GM10266 (cell line): ENCODE results near the gene ZMYND8.

Source experiments
- DNase-seq: peaks from one replicate; pipeline ENCODE4 v3.0.0; 2012; ENCODE audit errors: extremely low spot score
- TF ChIP-seq, protein P1 (sequence below): IDR thresholded peaks from 2 replicates; pipeline ENCODE4 v1.5.1; 2012; ENCODE audit warnings: mild to moderate bottlenecking, low read depth; ENCODE audit not compliant: control insufficient read depth, insufficient read depth; ENCODE audit errors: missing control alignments

Gene ZMYND8

DNA sequence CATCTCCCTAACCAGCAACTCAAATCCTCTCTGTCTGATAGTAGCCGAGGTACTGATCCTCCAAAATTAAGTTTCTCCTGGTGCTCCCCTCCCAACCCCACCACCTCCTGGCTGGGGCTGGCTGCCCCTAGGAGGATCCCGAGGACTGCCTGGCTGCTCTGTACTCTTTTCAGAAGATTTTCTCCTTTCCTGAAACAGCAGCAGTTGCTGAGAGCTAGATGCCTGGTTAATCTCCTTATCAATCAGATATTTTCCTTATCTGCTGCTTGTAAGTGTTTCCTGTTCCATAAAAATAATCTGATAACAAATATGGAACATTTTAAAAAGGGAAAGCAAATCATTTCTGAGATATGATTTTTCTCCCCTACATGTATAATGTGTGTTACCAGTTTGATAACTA is 52.8 kb downstream of the ZMYND8 start:
- TF ChIP-seq, protein P1, sequence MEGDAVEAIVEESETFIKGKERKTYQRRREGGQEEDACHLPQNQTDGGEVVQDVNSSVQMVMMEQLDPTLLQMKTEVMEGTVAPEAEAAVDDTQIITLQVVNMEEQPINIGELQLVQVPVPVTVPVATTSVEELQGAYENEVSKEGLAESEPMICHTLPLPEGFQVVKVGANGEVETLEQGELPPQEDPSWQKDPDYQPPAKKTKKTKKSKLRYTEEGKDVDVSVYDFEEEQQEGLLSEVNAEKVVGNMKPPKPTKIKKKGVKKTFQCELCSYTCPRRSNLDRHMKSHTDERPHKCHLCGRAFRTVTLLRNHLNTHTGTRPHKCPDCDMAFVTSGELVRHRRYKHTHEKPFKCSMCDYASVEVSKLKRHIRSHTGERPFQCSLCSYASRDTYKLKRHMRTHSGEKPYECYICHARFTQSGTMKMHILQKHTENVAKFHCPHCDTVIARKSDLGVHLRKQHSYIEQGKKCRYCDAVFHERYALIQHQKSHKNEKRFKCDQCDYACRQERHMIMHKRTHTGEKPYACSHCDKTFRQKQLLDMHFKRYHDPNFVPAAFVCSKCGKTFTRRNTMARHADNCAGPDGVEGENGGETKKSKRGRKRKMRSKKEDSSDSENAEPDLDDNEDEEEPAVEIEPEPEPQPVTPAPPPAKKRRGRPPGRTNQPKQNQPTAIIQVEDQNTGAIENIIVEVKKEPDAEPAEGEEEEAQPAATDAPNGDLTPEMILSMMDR, result no peak

DNA sequence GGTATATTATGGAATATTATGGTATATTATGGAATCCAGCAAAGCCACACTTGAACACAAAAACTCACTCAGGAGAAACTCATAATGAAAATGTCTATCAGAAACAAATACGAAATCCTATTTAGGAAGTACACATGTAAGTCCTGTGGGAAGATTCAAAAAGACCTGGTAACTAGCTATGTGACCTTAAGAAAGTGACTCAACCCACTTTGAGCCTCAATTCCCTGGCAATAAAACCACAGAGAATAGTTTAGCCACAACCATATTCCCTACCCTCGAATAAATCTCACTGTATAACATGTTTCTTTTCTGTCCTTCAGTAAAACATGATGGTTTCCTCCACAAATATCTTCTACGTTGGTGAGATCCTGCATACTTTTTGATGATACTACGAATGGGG is 56.4 kb downstream of the ZMYND8 start:
- no peak for DNase-seq
- TF ChIP-seq, protein P1, result no peak

More for the DNA sequence above, 52.8 kb downstream of the ZMYND8 start:
- no peak for DNase-seq

DNA sequence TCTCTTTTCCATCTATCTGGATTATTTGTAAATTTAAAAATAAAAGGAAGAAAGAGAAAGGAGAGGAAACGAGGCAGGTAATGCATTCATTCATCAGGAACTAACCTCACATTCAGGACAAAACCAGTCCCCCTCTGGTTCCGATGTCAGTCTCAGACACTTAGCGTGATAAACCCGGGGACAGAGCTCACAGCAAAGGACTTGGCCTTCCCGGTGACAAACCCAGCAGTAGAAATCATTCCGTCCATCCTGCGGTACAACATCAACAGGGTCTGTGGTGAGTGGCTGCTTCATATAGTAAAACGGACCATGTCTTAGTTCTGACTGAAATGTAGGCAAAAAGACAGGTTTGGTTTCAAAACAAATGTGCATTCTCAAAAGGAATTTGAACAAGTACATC is 57.9 kb downstream of the ZMYND8 start:
- no peak for DNase-seq
- TF ChIP-seq, protein P1, result no peak

DNA sequence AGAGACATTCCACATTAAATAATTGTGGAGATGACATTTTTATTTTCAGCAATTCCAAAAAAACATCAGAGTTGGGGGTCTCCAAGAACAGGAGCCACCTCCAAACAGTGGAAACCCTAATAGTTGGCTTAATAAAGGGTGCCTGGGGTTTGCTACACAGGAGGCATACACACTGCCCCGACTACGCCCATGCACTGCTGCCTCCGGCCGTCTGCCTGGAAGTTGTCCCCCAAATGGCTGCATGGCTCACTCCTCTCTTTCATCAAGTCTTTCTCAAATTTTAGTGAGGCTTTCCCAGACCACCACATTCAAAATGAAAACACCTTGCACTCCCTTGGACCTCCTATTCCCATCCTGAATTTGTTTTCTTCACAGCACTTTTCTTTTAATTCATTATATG is 58.8 kb downstream of the ZMYND8 start:
- DNase-seq, result no peak
- TF ChIP-seq, protein P1, result no peak

DNA sequence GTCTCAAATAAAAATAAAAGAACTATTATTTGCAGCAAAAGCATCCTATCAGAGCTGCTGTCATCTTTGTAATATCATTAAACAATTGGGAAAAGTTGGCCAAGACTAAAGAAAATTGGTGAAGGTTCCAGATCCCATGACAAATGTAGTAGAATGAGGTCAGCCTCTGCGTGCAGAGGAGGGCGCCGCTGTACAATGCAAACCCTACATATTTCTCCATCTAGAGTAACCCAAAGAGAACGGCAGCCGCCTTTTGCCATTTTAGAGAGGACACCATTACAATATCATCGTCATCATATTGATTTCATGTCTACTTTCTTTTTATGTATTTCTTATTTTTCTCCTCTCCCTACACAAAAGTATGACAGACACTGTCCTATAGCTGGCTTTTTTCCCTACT is 59.5 kb downstream of the ZMYND8 start:
- DNase-seq, result no peak
- TF ChIP-seq, protein P1, result no peak

DNA sequence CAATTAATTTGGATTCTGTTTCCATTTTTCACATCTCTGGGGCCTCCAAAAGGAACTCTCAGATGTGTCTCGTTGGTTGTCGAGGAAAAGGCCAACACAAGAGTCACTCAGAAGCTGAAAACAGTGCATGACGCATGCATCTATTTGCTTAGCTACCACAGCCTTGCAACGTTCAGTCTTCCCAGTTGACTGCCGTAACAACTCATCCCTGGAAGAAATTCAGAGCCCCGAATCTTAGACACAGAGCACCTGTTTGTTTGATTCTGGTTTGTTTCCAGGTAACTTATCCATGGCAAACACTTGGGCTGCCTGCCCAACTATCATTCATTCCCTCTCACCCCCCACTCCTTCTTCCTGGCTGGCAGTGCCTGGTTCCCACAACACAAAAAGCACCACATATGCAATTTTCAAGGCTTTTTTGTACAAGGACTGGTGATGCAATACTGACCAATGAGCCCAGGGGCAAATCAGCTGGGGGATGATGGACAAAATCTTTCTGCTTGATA is 60.5 kb downstream of the ZMYND8 start:
- TF ChIP-seq, protein P1, result no peak
- no peak for DNase-seq

DNA sequence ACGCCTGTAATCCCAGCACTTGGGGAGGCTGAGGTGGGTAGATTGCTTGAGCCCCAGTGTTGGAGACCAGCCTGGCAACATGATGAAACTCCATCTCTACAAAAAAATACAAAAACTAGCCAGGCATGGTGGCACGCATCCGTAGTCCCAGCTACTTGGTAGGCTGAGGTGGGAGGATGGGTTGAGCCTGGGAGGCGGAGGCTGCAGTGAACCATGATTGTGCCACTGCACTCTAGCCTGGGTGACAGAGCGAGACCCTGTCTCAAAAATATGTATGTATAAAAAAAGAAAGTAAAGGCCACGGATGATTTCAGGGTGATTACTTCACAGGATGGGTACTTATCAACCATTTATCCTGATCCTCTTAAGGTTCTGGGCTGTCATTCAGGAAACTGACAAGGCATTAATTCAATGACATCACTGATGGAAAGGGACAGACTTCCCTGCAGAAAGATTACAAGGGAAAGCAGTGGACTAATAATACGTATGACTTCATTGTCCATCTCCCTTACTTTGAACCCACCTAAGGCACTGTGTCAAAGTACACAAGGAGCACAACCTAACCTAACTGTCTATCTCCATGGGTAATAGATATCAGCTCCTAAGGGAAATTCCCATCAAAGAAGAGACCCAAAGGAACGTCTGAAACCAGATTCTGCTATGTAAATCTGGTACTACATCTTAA is 61.2 kb downstream of the ZMYND8 start:
- no peak for DNase-seq
- TF ChIP-seq, protein P1, result no peak
